HepG2 (cell line): ENCODE results near the gene KDM6B. TPM values are rescaled to one million over a fixed set of nuclear protein-coding genes. Genes with fewer than 3 reads are reported as not detected.

ENCODE experiments used
- BCL6 ChIP-seq: IDR thresholded peaks from 2 replicates; pipeline ENCODE4 v1.6.1; 2016; ENCODE audit warnings: missing genetic modification reagents, missing compliant biosample characterization
- CTCF ChIP-seq: sonication (generic); formaldehyde crosslinking; IDR thresholded peaks from 2 replicates; pipeline ENCODE4 v1.5.0; 2020; ENCODE audit warnings: mild to moderate bottlenecking, missing genetic modification reagents, moderate library complexity
- FOXC1 ChIP-seq: sonication (generic); formaldehyde crosslinking; IDR thresholded peaks from 2 replicates; pipeline ENCODE4 v1.8.0; 2022; ENCODE audit warnings: mild to moderate bottlenecking, missing genetic modification reagents, borderline replicate concordance
- GATAD2A ChIP-seq: IDR thresholded peaks from 2 replicates; pipeline ENCODE4 v1.6.1; 2016
- HBP1 ChIP-seq: IDR thresholded peaks from 2 replicates; pipeline ENCODE4 v1.6.1; 2016; ENCODE audit warnings: low read depth, control low read depth
- HNRNPH1 ChIP-seq: fragments of 200-400 bp; formaldehyde crosslinking; optimal IDR thresholded peaks from 2 replicates; pipeline ENCODE3; 2017; ENCODE audit warnings: mild to moderate bottlenecking, low read depth, low read length
- MAFK ChIP-seq, 2 experiments: IDR thresholded peaks in 1 of 2; conservative IDR thresholded peaks in 1 of 2; 2 replicates each; pipeline ENCODE4 v1.6.1; 2011; ENCODE audit warnings: improper control_type of control experiment in 2 of 2, low read length in 2 of 2
- MED1 ChIP-seq: sonication (generic); formaldehyde crosslinking; IDR thresholded peaks from 2 replicates; pipeline ENCODE4 v1.4.0; 2020; ENCODE audit warnings: missing genetic modification reagents
- MTA1 ChIP-seq: sonication (generic); formaldehyde crosslinking; IDR thresholded peaks from 2 replicates; pipeline ENCODE4 v1.4.0; 2020; ENCODE audit warnings: missing genetic modification reagents, mild to moderate bottlenecking, borderline replicate concordance
- NR2C2 ChIP-seq: sonication (generic); formaldehyde crosslinking; IDR thresholded peaks from 2 replicates; pipeline ENCODE4 v1.4.0; 2020; ENCODE audit warnings: missing genetic modification reagents, mild to moderate bottlenecking, moderate library complexity, borderline replicate concordance
- SCMH1 ChIP-seq: sonication (generic); formaldehyde crosslinking; IDR thresholded peaks from 2 replicates; pipeline ENCODE4 v1.9.0; 2021; ENCODE audit warnings: missing genetic modification reagents, mild to moderate bottlenecking, borderline replicate concordance
- TCF7 ChIP-seq: sonication (generic); IDR thresholded peaks from 2 replicates; pipeline ENCODE4 v1.6.1; 2016; ENCODE audit warnings: antibody characterized with exemption, low read depth
- TEAD3 ChIP-seq: optimal IDR thresholded peaks from 2 replicates; pipeline ENCODE3; 2016; ENCODE audit warnings: borderline replicate concordance
- YEATS4 ChIP-seq: sonication (generic); formaldehyde crosslinking; IDR thresholded peaks from 2 replicates; pipeline ENCODE4 v1.4.0; 2020; ENCODE audit warnings: missing genetic modification reagents, borderline replicate concordance
- ZBTB37 ChIP-seq: sonication (generic); formaldehyde crosslinking; IDR thresholded peaks from 2 replicates; pipeline ENCODE4 v1.4.0; 2020; ENCODE audit warnings: mild to moderate bottlenecking, missing genetic modification reagents
- ZNF121 ChIP-seq: sonication (generic); formaldehyde crosslinking; IDR thresholded peaks from 2 replicates; pipeline ENCODE4 v1.5.0; 2020; ENCODE audit warnings: mild to moderate bottlenecking, missing genetic modification reagents
- ZNF232 ChIP-seq: sonication (generic); formaldehyde crosslinking; IDR thresholded peaks from 2 replicates; pipeline ENCODE4 v1.4.0; 2020; ENCODE audit warnings: missing genetic modification reagents, borderline replicate concordance
- ZNF354B ChIP-seq: sonication (generic); formaldehyde crosslinking; IDR thresholded peaks from 2 replicates; pipeline ENCODE4 v1.8.0; 2022; ENCODE audit warnings: mild to moderate bottlenecking, missing genetic modification reagents
- ZNF383 ChIP-seq: sonication (generic); formaldehyde crosslinking; IDR thresholded peaks from 2 replicates; pipeline ENCODE4 v1.4.0; 2020; ENCODE audit warnings: missing genetic modification reagents, mild to moderate bottlenecking, borderline replicate concordance
- ZNF513 ChIP-seq: sonication (generic); formaldehyde crosslinking; conservative IDR thresholded peaks from 2 replicates; pipeline ENCODE4 v1.5.0; 2020; ENCODE audit warnings: missing genetic modification reagents
- ZNF674 ChIP-seq: sonication (generic); formaldehyde crosslinking; IDR thresholded peaks from 2 replicates; pipeline ENCODE4 v1.5.0; 2020; ENCODE audit warnings: low read depth, mild to moderate bottlenecking, missing genetic modification reagents
- ZNF776 ChIP-seq: sonication (generic); formaldehyde crosslinking; IDR thresholded peaks from 2 replicates; pipeline ENCODE4 v1.4.0; 2020; ENCODE audit warnings: mild to moderate bottlenecking, missing genetic modification reagents
- ZNF777 ChIP-seq: sonication (generic); formaldehyde crosslinking; IDR thresholded peaks from 2 replicates; pipeline ENCODE4 v1.4.0; 2020; ENCODE audit warnings: missing genetic modification reagents
- ZSCAN5A ChIP-seq: sonication (generic); formaldehyde crosslinking; IDR thresholded peaks from 2 replicates; pipeline ENCODE4 v1.8.0; 2022; ENCODE audit warnings: mild to moderate bottlenecking, missing genetic modification reagents, borderline replicate concordance
- polyA plus RNA-seq, 8 experiments: library from polyadenylated mRNA; depleted of rRNA in 3 of 8; stranded (reverse) in 7 of 8; unstranded in 1 of 8; fragments of >200 nt; fragmentation: Illumina TruSeq in 4 of 8; extraction: Trizol in 4 of 8; gene quantifications; 2 replicates each; pipeline versions ENCODE4 v1.2.1 to v1.2.3, GENCODE V29; 2011 to 2016; ENCODE audit warnings: low read depth in 4 of 8, missing spikeins in 1 of 8, mixed read lengths in 1 of 8; ENCODE audit not compliant: insufficient read depth in 1 of 8
- total RNA-seq, 5 experiments: library from RNA; depleted of rRNA; stranded (reverse); fragments of >200 nt; fragmentation: Illumina TruSeq; extraction: Trizol; gene quantifications; 2 replicates each; pipeline ENCODE4 v1.2.3, GENCODE V29; 2016; ENCODE audit warnings: low read depth in 1 of 5

Gene KDM6B
- total and polyA plus RNA-seq, 2 of the 13 experiments (the other 11 are each of a cell fraction or from before 2014, with no cell fraction given): 1.3 to 2.1 TPM

GRCh38 chr17:7841915-7842379 lies 7.9 kb downstream of the KDM6B start (continued):
- no peak; the same call in 1 of the 2 replicates for TF ChIP-seq MTA1 (CRISPR knock-in tag)
- TF ChIP-seq ZNF121 (CRISPR knock-in tag): no peak
- TF ChIP-seq NR2C2: peak; percentile 24; the same call in 1 of the 2 replicates
- TF ChIP-seq ZNF232: no peak
- no peak for TF ChIP-seq ZNF776 (CRISPR knock-in tag)
- TF ChIP-seq ZNF674 (CRISPR knock-in tag): no peak
- no peak for TF ChIP-seq TCF7
- no peak for TF ChIP-seq ZNF513 (CRISPR knock-in tag)
- peak; percentile 34; the same call in 1 of the 2 replicates for TF ChIP-seq ZNF777
- peak; percentile 4; the same call in 1 of the 2 replicates for TF ChIP-seq BCL6 (CRISPR knock-in tag)
- TF ChIP-seq FOXC1 (CRISPR knock-in tag): no peak
- no peak for TF ChIP-seq GATAD2A (CRISPR knock-in tag)
- TF ChIP-seq MED1 (CRISPR knock-in tag): peak; percentile 34; the same call in 1 of the 2 replicates
- TF ChIP-seq HNRNPH1: no peak
- TF ChIP-seq ZNF383 (CRISPR knock-in tag): no peak
- 0 out of 2 replicates have a peak, but pooled peaks have one; percentile 39 for TF ChIP-seq ZSCAN5A (CRISPR knock-in tag)
- TF ChIP-seq CTCF (CRISPR knock-in tag): no peak
- no peak for TF ChIP-seq ZNF354B
- no peak for TF ChIP-seq TEAD3 (CRISPR knock-in tag)
- peak; percentile 49 for TF ChIP-seq YEATS4 (CRISPR knock-in tag)
- no peak for TF ChIP-seq MAFK (conservative IDR thresholded peaks at IDR 0.05 in 1 of 2, IDR thresholded peaks at IDR 0.05 in 1 of 2; ENCODE audit: low read length in 2 of 2)
- TF ChIP-seq ZBTB37 (CRISPR knock-in tag): no peak
- TF ChIP-seq SCMH1 (CRISPR knock-in tag): no peak
- TF ChIP-seq HBP1: no peak
